SHP77 (cell line): ENCODE results near the gene LSP1.

Experiments used
- DNase-seq, 2 experiments: peaks; one replicate each; lab custom pipeline; 2025; lab: John Stamatoyannopoulos, UW

The LSP1 gene

GRCh38 chr11:1825039-1825740 is 27.7 kb upstream of the LSP1 start:
- no peak for DNase-seq

- DNase-seq: no peak
Measured at GRCh38 chr11:1825785-1826451, 27.0 kb upstream of the LSP1 start.

DNA sequence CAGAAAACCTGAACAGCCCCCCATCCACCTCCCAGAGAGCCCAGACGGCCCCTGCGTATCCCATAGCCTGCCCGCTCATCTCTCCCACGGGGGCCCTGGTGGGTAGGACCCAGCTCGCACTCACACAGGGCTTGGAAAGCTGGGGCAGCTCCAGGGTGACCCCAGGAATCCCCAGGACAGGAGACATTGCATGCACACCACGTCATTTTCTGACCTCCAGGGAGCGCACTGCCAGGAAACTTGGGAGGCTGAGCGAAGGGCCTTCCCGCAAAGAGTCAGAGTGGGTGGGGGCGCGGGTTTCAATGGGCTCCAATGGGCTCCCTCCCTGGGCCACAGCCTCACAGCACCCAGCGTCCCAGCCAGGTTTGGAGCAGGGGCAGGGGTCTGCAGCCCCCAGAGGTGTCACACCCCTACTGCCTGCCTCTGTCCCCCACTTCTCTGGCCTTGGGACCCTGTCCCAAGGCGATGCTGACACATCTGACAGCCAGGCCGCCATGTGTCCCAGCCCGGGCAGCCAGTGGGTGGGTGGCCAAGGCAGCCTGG is 26.3 kb upstream of the LSP1 start:
- no peak for DNase-seq

DNA sequence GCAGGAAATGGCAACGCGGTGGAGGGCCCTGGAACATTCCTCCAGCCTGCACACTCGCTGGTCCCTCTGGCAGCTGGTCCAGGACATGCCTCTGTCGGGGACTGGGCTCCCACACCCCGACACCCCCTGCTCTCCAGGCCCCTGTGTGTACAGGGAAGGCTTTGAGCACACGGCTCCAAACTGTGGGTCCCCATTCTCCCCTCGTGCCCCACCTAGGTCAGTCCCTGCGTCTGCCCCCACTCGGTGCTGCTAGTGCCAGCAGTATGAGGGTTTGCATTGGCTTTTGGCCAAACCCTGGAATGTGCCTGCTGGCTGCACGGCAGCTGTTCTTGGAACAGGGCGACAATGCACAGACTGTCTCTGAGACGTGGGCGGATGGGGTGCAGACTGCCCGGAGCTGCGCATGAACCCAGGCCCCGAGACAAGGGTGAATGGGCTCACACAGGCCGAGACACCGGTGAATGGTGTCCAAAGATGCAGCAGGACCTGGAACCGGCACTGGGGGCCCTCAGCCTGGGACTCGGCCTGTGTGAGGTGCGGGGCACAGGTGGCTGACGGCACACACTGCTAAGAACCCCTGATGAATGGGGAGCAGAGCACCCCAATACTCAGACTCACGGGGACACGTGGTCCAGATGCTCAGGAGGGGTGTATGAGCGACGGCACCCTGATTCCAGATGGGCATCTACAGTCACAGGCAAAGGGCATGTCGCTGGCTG is 25.6 kb upstream of the LSP1 start:
- DNase-seq: peak; percentile 23 to 75

- no peak for DNase-seq
Measured at GRCh38 chr11:1827931-1828330, 25.0 kb upstream of the LSP1 start.

- DNase-seq: no peak
Measured at GRCh38 chr11:1828542-1828941, 24.3 kb upstream of the LSP1 start.

- no peak for DNase-seq
Measured at GRCh38 chr11:1829039-1829820, 23.7 kb upstream of the LSP1 start.

DNA sequence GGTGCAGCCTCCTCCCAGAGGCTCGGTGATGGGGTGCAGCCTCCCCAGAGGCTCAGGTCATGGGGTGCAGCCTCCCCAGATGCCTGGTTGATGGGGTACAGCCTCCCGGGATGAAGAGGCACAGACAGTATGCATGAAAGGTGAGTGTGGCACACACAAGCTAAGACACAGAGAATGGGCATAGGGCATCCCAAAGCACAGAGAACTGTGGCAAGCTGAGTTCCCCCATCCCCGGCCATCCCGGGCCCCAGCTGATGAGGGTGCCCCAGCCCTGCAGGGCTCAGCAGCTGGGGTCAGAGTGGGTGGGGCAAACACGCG is 22.9 kb upstream of the LSP1 start:
- DNase-seq: no peak

DNA sequence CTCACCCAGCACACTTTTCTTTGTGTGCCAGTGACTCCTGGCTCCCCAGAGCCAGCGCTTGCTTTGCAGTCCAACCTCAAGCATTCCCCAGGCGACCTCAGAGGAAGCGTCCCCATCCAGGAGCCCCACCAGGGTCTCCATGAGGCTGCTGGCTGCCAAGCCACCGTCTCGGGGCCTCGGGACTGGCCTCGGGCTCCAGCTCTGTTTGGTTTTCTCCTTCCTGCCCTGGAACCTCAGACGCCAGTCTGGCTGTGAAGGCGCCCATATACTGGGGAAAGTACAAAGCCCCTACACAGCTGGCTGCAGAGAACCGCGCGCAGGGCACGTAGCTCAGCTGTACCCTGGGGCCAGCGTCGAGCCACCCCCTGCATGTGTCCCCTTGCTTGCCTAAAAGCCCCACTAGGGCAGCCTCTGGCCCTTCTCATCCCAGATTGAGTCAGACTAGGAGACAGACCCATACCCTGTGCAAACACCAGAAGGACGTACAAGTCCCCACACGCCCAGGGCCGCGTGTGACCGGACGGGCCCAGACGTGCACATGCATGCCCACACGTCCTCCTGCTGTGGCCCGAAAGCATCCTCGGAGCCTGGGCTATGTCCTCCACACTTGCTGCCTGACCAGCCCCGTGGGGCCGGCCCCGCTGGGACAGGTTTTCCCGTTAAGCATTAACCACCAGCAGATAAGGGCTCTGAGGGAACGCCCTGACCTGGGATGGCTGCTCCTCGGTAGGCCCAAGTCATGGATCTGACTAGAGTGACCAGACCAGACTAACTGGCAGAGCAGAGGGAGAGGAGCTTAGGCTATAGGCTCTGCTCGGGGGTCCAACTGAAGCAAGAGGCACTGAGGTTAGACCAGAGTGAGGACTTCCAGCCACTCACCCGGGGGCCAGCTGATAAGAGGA is 22.3 kb upstream of the LSP1 start:
- peak in 1 of 2 experiments; percentile 9 for DNase-seq

- DNase-seq: no peak
Measured at GRCh38 chr11:1831338-1832210, 21.3 kb upstream of the LSP1 start.

DNA sequence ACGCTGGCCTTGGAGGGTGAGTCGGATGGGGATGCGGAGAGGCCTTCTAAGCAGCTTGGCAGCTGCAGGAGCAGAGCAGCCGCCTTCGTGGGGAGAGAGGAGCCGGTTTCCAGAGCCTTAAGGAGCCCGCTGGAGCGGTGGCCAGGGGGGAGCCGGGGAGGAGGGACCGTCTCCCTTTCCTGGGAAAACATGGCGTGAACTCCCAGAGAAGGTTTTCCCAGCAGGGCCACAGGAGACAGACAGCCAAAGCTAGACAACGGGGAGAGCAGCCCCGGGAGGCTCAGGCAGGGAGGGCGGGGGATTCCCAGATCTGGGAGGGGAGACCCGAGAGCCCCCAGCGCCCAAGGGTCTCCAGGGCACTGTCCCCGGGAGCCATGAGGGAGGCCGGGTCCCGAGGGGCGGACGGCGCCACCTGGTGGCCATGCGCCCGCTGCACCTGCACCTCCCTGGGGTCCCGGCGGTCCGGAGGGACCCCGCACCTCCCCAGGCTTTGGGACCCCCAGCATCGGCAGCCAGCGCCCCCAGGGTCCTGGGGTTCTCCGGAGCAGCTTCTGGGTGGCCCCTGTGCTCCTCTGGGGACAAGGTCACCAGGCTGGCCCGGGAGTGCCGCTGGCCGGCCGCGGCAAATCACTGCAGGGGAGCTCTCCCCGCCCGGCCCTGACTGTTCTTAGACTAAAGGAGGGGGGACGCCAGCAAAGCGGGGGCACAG is 20.5 kb upstream of the LSP1 start:
- no peak for DNase-seq

DNA sequence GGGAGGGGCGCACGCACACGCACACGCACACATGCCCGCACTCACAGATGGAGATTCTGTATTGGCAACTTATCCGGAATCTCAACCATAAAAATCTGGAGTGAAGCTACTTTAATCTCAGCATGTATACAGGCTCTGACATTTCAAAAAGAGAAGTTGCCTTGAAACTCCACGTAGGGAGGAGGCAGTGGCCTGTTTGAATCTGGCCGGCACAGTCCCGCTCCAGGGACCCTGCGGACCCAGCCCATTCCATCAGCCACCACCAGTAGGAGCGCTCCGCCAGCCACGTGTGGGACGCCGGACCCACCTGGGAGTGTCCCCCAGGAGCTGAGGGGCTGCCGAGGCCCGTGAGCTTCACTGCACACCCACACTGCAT is 20.0 kb upstream of the LSP1 start:
- DNase-seq: no peak

DNA sequence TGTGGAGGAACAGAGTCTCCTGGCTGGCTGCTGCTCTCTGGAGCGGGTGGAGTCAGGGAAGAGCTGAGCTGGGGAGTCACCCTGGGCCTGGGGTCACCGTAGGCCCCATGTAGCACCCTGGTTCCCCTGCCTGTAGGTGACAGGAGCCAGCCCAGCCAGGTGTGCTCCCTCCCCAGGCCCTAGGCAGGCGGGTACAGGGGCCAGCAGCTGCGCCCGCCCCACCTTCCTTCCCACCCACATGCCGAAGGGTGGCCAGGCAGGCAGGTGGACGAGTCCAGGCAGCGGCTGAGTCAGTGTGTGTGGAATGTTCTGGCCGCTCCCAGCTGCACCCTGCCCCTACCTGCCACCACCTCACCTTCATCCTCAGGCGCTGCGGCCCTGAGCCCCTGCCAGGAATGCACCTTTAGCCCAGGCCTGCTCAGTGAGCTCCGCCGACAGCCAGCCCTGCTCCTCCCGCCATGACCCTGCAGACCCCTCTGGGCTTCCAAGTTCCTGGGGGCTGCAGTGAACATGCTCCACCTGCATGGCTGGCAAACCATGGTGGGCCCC is 18.7 kb upstream of the LSP1 start:
- DNase-seq: no peak

DNA sequence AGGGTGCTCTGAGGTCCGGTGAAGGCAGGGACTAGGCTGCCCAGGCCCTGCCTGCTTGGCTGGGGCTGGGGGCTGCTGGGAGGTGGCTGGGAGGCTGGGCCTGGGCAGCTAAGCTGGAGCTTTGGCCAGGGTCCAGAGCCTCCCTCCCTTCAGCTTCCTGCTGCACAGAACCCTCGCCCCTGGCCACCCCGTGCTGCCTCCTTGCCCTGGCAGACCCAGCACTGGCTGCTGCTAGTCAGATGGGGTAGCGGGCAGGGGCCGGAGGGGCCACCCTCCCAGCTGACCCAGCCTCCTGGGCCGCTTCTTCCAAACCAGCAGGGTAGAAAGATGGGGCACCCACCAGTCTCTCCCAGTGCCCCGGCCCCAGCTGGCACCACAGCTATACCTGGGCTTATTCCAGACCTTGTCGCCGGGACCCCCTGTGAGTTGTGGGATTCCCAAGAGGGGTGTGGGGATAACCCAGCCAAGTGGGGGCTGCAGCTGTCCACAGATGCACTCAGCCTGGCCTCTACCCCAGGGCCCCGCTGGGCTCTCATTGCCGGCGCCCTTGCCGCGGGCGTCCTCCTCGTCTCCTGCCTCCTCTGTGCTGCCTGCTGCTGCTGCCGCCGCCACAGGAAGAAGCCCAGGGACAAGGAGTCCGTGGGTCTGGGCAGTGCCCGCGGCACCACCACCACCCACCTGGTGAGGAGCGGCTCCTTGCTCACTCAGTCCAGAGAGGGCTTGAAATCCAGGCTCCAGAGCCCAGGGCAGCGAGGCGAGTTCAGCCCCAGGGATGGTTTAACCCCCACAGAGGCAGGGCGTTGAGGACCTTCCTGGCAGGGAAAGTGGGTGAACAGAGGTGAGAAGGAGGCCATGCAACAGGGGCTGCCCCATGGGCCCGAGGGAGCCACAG is 17.9 kb upstream of the LSP1 start, which contains the start of gene SYT8:
Gene SYT8, plus strand, starts transcription at position 212 of the 892 bp plus-strand sequence. Its CDS starts 116 bp downstream, at position 328.
- no peak for DNase-seq

DNA sequence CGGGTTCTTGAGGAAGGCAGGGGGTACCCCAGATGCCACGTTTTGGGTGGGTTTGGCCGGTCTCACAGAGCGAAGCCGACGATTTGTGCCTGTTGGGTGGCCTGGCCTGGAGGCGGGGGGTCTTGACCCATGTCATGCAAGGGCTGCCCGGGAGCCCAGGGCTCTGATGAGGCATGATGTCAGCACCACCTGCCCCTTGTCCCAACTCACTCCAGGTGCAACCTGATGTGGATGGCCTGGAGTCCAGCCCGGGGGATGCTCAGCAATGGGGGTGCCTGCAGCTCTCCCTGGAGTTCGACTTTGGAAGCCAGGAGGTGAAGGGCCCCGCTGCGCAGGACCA is 17.2 kb upstream of the LSP1 start:
- no peak for DNase-seq

DNA sequence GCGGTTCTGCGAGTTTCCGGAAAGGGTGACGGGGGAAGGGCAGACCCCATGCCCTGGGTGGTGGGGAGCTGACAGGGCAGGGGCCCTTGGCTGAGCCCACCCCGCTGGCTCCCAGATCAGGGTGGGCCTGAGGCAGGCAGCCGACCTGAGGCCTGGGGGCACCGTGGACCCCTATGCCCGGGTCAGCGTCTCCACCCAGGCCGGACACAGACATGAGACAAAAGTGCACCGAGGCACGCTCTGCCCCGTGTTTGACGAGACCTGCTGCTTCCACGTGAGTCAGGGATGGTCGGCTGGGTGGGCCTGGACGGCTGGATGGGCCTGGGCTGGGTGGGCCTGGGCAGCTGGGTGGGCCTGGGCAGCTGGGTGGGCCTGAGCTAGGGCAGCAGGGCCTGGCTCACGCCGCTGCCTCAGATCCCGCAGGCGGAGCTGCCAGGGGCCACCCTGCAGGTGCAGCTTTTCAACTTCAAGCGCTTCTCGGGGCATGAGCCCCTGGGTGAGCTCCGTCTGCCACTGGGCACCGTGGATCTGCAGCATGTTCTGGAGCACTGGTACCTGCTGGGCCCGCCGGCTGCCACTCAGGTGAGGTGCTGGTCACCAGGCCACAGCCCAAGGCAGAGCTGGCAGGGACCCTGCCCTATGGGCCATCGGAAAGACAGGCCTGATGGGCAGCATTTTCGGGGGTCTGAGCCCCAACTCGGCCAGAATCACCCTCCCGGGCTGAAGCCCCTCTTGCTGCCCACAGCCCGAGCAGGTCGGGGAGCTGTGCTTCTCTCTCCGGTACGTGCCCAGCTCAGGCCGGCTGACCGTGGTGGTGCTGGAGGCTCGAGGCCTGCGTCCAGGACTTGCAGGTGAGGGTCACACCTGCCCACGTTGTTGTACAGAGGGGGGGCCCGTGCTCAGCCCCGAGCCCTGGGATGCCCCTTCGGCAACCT is 16.6 kb upstream of the LSP1 start:
- DNase-seq: no peak
